ENCODE measurements around the gene XPNPEP1. TPM values are rescaled to one million over a fixed set of nuclear protein-coding genes. Genes with fewer than 3 reads are reported as not detected.

The XPNPEP1 gene
- total RNA-seq, 2 experiments from 2014 or later, result 66.4 to 66.6 TPM

- no peak overlapping the region for H3K4me3 Mint-ChIP-seq
- no peak overlapping the region for H3K27ac Mint-ChIP-seq
- POLR2A ChIA-PET, result no interaction called here
- no peaks in the 10 kb centered on the region for H3K9me3 Mint-ChIP-seq
- H3K36me3 Mint-ChIP-seq, result peaks cover 59% of the 10 kb centered on the region
- CTCF ChIA-PET, result interaction anchor here (0.8 kb wide), 1 partner anchor 13 kb away, joined by 3 read pairs; no protein-coding TSS in a partner anchor
- H3K27me3 Mint-ChIP-seq, result no peaks in the 10 kb centered on the region
- DNase-seq, result no peak
- intact Hi-C loops (cut with micrococcal nuclease), result no loop called here
- H3K4me1 Mint-ChIP-seq (ENCODE audit: low read depth), result no peaks in the 10 kb centered on the region
Measured at GRCh38 chr10:109871476-109871875, 51.8 kb downstream of the XPNPEP1 start.

GRCh38 chr10:109866995-109867635, 56.2 kb downstream of the XPNPEP1 start:
- Mint-ChIP-seq H3K9me3 (peaks cover 18% of the 10 kb centered on the region), H3K36me3 (peaks cover 77% of the 10 kb centered on the region), H3K4me1 (ENCODE audit: low read depth) (no peaks in the 10 kb centered on the region), H3K4me3 (no peak overlapping the region), H3K27me3 (no peaks in the 10 kb centered on the region), H3K27ac (no peak overlapping the region)
- ChIA-PET POLR2A (interaction anchor here (0.6 kb wide), 1 partner anchor 16 kb away, joined by 5 read pairs; no protein-coding TSS in a partner anchor), CTCF (interaction anchor here (1.0 kb wide), 1 partner anchor 17 kb away, joined by 3 read pairs; no protein-coding TSS in a partner anchor)
- no peak for DNase-seq
- intact Hi-C loops (cut with micrococcal nuclease), result no loop called here

GRCh38 chr10:109866168-109866994, 56.9 kb downstream of the XPNPEP1 start:
- H3K4me1 Mint-ChIP-seq (ENCODE audit: low read depth), result no peaks in the 10 kb centered on the region
- H3K4me3 Mint-ChIP-seq, result no peak overlapping the region

GRCh38 chr10:109863775-109864174, 59.5 kb downstream of the XPNPEP1 start:
- Mint-ChIP-seq H3K27me3 (no peaks in the 10 kb centered on the region), H3K27ac (no peak overlapping the region), H3K36me3 (peaks cover 55% of the 10 kb centered on the region), H3K4me1 (ENCODE audit: low read depth) (no peaks in the 10 kb centered on the region), H3K9me3 (peaks cover 18% of the 10 kb centered on the region), H3K4me3 (no peak overlapping the region)
- ChIA-PET CTCF (interaction anchor here (1.0 kb wide), 1 partner anchor 12 kb away, joined by 4 read pairs; no protein-coding TSS in a partner anchor), POLR2A (no interaction called here)
- no peak for DNase-seq
- intact Hi-C loops (cut with micrococcal nuclease), result no loop called here

More at GRCh38 chr10:109866168-109866994, 56.9 kb downstream of the XPNPEP1 start:
- no peaks in the 10 kb centered on the region for H3K27me3 Mint-ChIP-seq
- ChIA-PET CTCF (interaction anchor here (0.7 to 1.0 kb wide), 2 partner anchors 13 to 18 kb away, joined by 3 read pairs; no protein-coding TSS in a partner anchor), POLR2A (no interaction called here)
- no peak for DNase-seq
- intact Hi-C loops (cut with micrococcal nuclease), result no loop called here
- peaks cover 70% of the 10 kb centered on the region for H3K36me3 Mint-ChIP-seq
- H3K27ac Mint-ChIP-seq, result no peak overlapping the region
- H3K9me3 Mint-ChIP-seq, result peaks cover 18% of the 10 kb centered on the region

GRCh38 chr10:109862738-109863137, 60.6 kb downstream of the XPNPEP1 start:
- no peak for DNase-seq
- no peaks in the 10 kb centered on the region for H3K27me3 Mint-ChIP-seq
- peaks cover 18% of the 10 kb centered on the region for H3K9me3 Mint-ChIP-seq
- ChIA-PET POLR2A (no interaction called here), CTCF (interaction anchor here (0.8 kb wide), 1 partner anchor 9 kb away, joined by 4 read pairs; no protein-coding TSS in a partner anchor)
- no peak overlapping the region for H3K4me3 Mint-ChIP-seq
- peaks cover 50% of the 10 kb centered on the region for H3K36me3 Mint-ChIP-seq
- no peaks in the 10 kb centered on the region for H3K4me1 Mint-ChIP-seq (ENCODE audit: low read depth)
- no peak overlapping the region for H3K27ac Mint-ChIP-seq
- intact Hi-C loops (cut with micrococcal nuclease), result no loop called here

GRCh38 chr10:109862041-109862440, 61.3 kb downstream of the XPNPEP1 start:
- POLR2A ChIA-PET, result no interaction called here
- Mint-ChIP-seq H3K27ac (no peak overlapping the region), H3K36me3 (peaks cover 47% of the 10 kb centered on the region), H3K9me3 (peaks cover 18% of the 10 kb centered on the region), H3K4me1 (ENCODE audit: low read depth) (no peaks in the 10 kb centered on the region), H3K27me3 (no peaks in the 10 kb centered on the region), H3K4me3 (no peak overlapping the region)
- CTCF ChIA-PET, result no interaction called here
- no peak for DNase-seq
- intact Hi-C loops (cut with micrococcal nuclease), result no loop called here

GRCh38 chr10:109861081-109861480, 62.2 kb downstream of the XPNPEP1 start:
- CTCF ChIA-PET, result interaction anchor here (0.9 kb wide), 1 partner anchor 9 kb away, joined by 3 read pairs; no protein-coding TSS in a partner anchor
- no peaks in the 10 kb centered on the region for H3K4me1 Mint-ChIP-seq (ENCODE audit: low read depth)

GRCh38 chr10:109859221-109859620, 64.1 kb downstream of the XPNPEP1 start:
- H3K27me3 Mint-ChIP-seq, result no peaks in the 10 kb centered on the region
- H3K9me3 Mint-ChIP-seq, result peaks cover 14% of the 10 kb centered on the region
- H3K36me3 Mint-ChIP-seq, result peaks cover 20% of the 10 kb centered on the region
- ChIA-PET CTCF (no interaction called here), POLR2A (no interaction called here)
- intact Hi-C loops (cut with micrococcal nuclease), result no loop called here
- no peak overlapping the region for H3K4me3 Mint-ChIP-seq
- no peak overlapping the region for H3K27ac Mint-ChIP-seq
- no peak for DNase-seq
- H3K4me1 Mint-ChIP-seq (ENCODE audit: low read depth), result no peaks in the 10 kb centered on the region

More at GRCh38 chr10:109861081-109861480, 62.2 kb downstream of the XPNPEP1 start:
- no peak for DNase-seq
- Mint-ChIP-seq H3K36me3 (peaks cover 38% of the 10 kb centered on the region), H3K27ac (no peak overlapping the region), H3K4me3 (no peak overlapping the region), H3K9me3 (peaks cover 18% of the 10 kb centered on the region), H3K27me3 (no peaks in the 10 kb centered on the region)
- POLR2A ChIA-PET, result no interaction called here
- intact Hi-C loops (cut with micrococcal nuclease), result no loop called here

- CTCF ChIA-PET, result no interaction called here
- no peaks in the 10 kb centered on the region for H3K9me3 Mint-ChIP-seq
- peaks cover 9% of the 10 kb centered on the region for H3K4me1 Mint-ChIP-seq (ENCODE audit: low read depth)
- H3K27me3 Mint-ChIP-seq, result no peaks in the 10 kb centered on the region
- H3K36me3 Mint-ChIP-seq, result peaks cover 5% of the 10 kb centered on the region
- H3K4me3 Mint-ChIP-seq, result no peak overlapping the region
- POLR2A ChIA-PET, result interaction anchor here (1.2 kb wide), 1 partner anchor 13 kb away, joined by 3 read pairs; no protein-coding TSS in a partner anchor
- no peak overlapping the region for H3K27ac Mint-ChIP-seq
- DNase-seq, result no peak
- intact Hi-C loops (cut with micrococcal nuclease), result no loop called here
Measured at GRCh38 chr10:109855746-109856145, 67.6 kb downstream of the XPNPEP1 start.

- ChIA-PET POLR2A (no interaction called here), CTCF (interaction anchor here (1.3 to 2.1 kb wide), 2 partner anchors 12 to 42 kb away, joined by 4 to 8 read pairs; no protein-coding TSS in a partner anchor)
- H3K27ac Mint-ChIP-seq, result no peak overlapping the region
- H3K9me3 Mint-ChIP-seq, result no peaks in the 10 kb centered on the region
- H3K4me3 Mint-ChIP-seq, result no peak overlapping the region
- peaks cover 9% of the 10 kb centered on the region for H3K4me1 Mint-ChIP-seq (ENCODE audit: low read depth)
- intact Hi-C loops (cut with micrococcal nuclease), result no loop called here
- no peaks in the 10 kb centered on the region for H3K36me3 Mint-ChIP-seq
- no peak for DNase-seq
- no peaks in the 10 kb centered on the region for H3K27me3 Mint-ChIP-seq
Measured at GRCh38 chr10:109853921-109854320, 69.4 kb downstream of the XPNPEP1 start.

GRCh38 chr10:109852475-109853037, 70.8 kb downstream of the XPNPEP1 start:
- H3K36me3 Mint-ChIP-seq, result no peaks in the 10 kb centered on the region
- DNase-seq, result peak; percentile 81
- POLR2A ChIA-PET, result no interaction called here
- H3K27ac Mint-ChIP-seq, result no peak overlapping the region
- H3K4me3 Mint-ChIP-seq, result no peak overlapping the region
- H3K4me1 Mint-ChIP-seq (ENCODE audit: low read depth), result peaks cover 9% of the 10 kb centered on the region
- CTCF ChIA-PET, result interaction anchor here (0.8 to 2.1 kb wide), 12 partner anchors 8 to 227 kb away, joined by 3 to 8 read pairs (median 4); no protein-coding TSS in a partner anchor
- H3K27me3 Mint-ChIP-seq, result no peaks in the 10 kb centered on the region
- intact Hi-C loops (cut with micrococcal nuclease), result no loop called here
- no peaks in the 10 kb centered on the region for H3K9me3 Mint-ChIP-seq

All from activated CD4-positive, alpha-beta memory T cell treated with anti-CD3 and anti-CD28 coated beads for 36 hours (primary cell).